Measurements from ENCODE around the gene ANKRD52.
"Not testable (repeated sequence)": the region's sequence is repeated elsewhere in the genome, so short reads cannot be mapped to it uniquely, and the experiment has no call there.

ANKRD52 gene

DNA sequence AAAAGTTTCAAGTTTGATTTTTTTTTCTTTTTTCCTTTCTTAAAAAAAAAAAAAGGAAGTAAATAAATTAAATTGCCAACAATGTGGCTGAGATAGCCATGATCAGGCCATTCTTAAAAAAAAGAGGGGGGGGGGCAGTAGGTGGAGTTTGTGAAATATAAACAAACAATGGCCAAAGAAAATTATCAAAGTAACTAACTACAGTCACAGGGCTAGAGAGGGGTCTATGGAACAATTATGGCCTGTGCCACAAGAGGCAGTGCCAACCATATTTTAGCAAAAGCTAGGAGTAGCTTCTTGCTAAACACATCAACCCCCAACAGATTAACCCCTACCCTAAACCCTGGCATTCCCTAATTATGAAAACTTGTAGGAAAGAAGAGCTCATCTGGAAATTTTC lies 52.7 kb downstream of the ANKRD52 start:
- no peak for DNase-seq

DNA sequence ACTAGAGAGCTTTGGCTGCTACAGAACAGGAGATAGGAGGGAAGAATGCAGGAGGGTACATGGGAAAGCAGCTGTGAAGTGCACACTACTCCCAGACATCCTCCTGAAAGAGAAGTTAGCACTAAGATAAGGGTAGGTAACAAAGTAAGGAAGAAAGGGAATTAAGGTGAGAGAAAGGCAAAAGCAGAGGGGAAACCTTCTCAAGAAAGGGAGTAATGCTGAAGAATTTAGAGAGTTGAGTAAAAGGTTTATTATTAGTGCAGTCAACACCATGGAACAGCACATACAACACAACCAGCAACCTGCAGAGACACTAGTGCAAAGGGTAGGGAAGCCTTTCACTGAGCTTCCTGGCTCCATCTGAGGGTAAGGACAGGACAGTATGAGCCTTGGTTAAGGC lies 53.9 kb downstream of the ANKRD52 start:
- no peak for DNase-seq

DNA sequence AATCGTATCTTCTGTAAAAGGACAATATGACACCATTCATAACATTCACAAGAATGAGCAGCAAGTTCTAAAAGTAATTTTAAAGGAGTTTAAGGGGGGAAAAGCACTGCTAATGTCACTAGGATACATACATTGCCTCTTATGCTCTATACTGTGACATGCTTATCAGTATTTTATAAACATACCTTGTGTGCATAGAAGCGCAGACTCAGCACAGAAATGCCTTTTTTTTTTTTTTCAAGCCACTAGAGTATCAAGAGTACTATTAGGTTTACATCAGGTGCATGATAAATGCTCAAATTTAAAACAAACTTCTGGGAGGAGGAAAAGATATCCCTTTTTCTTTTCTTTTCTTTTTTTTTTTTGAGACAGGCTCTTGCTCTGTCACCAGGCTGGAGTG lies 55.3 kb downstream of the ANKRD52 start:
- no peak for DNase-seq

DNA sequence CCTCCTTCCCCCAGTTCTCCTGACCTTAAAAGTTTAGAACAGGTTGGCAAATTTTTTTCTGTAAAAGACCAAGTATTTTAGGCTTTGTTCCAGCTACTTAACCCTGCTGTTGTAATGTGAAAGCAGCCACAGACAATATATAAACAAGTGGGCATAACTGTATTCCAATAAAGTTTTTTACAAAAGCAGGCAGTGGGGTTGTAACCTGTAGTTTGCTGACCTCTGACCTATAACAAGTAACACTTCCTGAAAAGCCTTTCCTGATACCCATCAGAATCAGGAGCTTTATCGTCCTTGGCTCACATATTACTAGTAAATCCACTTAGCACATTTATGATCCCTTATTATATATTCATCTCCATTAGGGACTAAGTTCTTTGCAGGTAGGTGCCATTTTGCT lies 55.8 kb downstream of the ANKRD52 start:
- no peak for DNase-seq

DNA sequence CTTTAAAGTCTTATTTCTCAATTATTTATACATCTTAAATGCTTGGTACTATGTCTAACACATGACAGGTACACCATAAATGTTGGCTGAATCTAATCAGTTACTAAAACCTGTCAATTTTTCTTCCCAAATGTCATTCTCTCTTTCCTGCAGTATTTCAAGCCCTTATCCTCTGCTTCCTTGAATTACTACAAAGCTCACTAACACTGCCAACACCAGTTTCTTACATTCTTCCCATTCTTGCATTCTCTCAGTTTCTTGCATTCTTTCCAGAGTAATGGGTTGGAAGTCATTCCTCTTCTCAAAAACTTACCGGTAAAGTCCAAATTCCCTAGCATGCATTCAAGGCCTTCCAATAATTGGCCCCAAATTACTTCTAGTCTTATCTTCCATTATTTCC lies 59.3 kb downstream of the ANKRD52 start:
- DNase-seq, result no peak

DNA sequence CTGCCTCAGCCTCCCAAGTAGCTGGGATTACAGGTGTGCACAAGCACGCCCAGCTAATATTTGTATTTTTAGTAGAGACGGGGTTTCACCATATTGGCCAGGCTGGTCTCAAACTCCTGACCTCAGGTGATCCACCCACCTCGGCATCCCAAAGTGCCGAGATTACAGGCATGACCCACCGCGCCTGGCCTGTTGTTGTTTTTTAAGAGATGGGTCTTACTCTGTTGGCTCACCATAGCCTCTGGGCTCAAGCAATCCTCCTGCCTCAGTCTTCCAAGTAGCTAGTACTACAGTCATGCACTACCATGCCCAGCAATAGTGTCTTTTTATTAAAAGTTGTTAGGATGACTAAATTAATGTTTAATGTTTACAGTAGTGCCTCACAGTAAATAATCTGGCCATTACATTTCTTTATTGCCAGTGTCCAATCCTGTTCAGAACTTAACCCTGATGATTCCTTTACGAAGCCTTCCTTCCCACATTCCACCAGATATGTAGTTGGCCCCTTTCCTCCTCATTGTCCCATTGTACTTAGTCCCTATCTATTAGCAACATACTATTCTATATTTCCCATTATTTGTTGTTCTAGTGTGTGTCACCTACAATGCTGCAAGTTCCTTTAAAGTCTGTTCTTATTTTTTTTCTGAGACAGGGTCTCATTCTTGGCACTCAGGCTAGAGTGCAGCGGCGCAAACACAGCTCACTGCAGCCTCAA lies 60.1 kb downstream of the ANKRD52 start:
- no peak for DNase-seq

DNA sequence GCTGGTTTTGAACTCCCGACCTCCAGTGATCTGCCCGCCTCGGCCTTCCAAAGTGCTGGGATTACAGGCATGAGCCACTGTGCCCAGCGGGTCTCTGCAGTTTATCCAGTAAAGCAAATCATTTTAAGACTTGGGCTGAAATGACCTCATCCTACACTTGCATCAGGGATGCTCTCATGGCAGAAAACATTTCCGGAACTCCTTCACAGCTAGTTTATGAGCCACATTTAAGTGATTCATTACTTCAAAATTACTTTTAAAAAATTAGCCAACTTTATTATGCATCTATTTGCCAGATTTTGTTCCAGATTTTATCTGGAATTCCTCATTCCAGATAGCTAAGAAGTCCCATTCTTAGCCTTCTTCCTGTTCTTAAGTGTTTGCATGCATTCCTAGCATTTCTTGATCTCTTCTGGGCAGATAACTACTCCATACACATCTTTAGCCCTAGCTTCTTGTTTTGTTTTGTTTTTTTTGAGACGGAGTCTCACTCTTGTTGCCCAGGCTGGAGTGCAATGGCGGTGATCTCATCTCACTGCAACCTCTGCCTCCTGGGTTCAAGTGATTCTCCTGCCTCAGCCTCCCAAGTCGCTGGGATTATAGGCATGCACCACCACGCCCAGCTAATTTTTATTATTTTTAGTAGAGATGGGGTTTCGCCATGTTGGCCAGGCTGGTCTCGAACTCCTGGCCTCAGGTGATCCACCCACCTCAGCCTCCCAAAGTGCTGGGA lies 61.2 kb downstream of the ANKRD52 start:
- not testable (repeated sequence) for DNase-seq

DNA sequence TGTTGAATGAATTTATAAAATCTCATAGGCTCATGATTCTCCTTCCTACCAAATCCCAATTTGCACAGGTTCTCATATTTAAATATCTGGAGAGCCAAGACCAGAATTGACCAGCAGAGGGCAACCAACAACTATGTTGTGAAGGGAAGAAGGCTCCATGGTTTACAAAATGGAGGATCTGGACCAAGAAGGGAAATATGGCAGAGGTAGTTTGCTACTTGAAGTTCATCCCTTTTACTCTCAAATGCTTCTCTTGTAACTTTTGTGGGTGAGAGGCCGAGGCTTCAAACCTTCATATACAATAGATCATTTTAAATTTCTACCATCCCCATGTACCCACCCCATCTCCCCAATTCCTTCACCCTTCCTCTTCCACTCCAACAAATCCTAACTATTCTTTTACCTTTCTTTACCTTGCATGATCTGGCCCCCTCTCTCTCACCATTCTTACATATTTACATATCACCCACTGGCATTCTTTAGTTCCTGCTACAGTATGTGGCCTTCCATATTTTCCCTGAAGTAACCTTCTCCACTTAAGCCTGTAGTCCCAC lies 65.1 kb downstream of the ANKRD52 start:
- DNase-seq, result peak; percentile 31

DNA sequence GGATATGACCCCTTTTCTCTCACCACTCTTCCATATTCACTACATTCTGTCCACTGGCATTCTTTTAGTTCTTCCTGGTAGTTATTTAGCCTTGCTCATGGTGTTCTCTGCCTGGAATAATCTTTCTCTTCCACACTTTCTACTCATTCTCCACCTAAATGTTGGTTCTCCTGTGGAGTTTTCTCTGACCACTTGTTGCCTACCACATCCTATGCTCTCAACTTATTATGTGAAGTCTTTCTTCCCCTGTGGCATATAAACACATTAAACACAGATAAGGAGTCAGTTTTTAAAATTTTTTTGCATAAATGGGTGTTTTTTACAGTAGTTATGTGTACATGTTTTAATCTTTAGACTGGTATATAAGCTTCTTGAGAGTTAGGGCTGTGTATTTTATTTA lies 65.6 kb downstream of the ANKRD52 start:
- no peak for DNase-seq

DNA sequence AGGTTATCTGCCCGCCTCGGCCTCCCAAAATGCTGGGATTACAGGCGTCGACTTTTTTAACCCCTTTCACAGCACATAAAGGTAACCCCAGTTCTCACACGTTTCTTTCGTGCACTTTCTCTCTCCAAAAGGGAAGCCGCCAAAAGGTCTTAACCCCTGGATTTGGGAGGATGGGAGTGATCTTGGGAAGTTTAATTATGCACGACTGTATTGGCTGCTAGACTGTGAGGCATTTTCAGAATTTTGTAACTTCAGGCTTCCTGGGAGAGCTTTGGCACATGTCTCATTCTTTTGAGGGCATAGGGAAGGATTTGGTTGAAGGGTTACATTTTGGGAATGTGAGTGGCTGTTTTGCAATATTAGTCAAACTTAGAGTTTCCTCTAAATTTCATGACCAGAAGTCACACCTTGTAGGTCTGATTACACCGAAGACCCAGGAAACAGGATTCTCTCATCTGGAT lies 67.5 kb downstream of the ANKRD52 start:
- DNase-seq, result no peak

DNA sequence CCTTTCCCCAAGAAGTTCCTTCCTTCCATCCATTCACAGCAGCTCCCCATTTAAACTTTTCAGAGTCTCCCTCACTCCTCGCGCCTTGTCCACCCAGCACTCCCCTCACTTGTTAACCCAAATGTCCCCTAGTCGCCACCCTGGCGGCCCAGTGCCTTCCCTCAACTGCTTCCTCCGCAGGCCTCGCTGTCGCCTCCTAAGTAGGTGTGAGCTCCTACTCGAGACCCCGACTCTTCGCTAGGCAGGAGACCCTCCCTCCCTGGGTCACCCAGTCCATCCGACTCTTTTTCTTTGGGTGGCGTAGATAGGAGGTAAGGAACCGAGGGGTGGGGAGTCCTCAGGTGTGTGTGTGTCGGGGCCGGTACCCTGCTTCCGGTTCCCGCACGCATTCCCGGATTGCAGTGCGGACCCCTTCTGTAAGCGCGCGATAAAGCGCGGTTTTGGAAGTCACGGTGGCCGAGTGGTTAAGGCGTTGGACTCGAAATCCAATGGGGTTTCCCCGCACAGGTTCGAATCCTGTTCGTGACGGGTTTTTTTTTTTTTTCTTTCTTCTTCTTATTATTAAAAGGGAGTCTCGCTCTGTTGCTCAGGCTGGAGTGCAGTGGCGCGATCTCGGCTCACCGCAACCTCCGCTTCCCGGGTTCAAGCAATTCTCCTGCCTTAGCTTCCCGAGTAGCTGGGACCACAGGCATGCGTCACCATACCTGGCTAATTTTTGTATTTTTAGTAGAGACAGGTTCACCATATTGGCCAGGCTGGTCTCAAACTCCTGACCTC lies 68.1 kb downstream of the ANKRD52 start:
- DNase-seq, result no peak

DNA sequence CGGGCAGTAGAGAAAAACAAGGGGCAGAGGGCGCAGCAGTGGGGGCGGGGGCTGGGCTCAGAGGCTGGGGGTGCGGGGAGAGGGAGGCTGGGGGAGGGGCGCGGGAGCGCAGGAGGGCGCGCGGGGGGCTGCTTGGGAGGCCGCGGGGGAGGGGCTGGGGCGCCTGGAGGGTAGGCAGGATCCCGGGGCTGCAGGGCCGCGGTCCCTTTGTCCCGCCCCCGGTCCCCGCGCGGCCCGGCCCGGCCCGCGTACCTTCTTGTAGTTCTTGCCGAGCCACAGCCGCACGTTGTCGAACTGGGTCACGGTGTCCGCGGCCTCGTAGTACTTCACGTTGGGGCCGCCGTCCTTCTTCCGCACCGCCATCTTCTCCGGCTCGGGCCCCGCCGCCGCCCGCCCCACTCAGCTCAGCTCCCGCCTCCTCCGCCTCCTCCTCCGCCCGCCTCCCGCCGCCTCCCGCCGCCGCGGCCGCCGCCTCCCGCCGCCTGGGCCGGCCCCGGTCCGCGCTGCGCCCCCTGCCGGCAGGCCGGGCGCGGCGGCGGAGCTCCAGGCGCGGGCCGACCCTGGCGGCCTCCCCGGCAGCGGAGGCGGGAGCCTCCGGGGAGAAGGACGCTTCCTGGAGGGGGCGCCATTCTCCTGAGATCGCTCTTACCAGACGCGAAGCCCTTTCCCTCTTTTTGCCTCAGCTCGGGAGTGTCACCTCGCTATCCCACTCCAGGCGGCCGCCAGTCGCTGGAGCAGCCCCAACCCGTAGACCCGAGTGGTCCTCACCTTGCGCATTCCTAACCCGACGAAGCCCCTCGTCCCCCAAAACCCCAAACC lies 68.9 kb downstream of the ANKRD52 start, which contains the start of gene SMARCC2:
TSS of gene SMARCC2 (minus strand) at position 385 of the 819 bp plus-strand sequence. CDS start at position 363, 22 bp downstream.
- peak; percentile 17 for DNase-seq

DNA sequence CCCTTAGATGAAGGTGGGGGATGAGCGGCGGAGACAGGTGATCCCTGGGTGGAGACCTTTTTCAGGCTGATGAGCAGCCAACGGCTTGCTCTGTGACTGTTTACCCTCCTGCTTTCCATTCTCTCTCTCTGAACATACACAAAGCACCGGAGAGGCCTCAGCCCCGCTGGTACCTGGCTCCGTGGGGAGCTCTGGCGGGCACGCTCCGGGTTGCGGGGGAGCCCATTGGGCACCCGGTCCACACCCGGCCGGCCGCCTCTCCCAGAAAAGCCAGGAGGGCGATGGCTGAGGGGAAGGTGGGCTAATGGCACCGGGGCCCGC lies 69.4 kb downstream of the ANKRD52 start:
- no peak for DNase-seq

DNA sequence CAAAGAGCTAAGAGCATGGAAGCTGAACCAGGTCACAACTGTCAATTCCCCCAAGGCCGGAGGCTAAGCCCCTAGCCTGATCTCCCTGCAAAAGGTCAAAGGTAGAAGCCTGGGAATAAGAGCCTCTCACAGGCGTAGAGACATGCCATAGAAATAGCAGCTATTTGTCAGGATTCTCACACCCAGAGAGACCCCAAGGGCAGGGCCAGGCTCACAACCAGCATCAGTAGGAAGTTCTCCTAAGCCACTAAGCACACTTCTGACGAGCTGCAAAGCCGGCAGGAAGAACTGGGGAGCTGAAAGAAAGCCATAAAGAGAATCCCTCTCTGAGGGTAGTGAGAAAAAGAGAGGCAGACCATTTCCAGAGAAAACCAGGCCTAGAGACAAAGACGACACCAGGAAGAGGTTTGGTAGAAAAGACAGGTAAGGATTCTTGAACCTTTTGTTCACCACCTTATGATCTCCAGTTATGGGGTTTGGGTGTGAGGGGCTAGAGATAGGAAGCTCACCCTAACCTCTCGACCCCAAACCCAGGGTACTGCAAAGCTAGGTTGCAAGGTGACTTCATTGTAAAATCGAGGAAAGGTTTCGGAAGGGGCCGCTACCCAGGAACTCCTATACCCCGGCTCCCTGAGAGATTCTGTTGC lies 69.9 kb downstream of the ANKRD52 start:
- DNase-seq, result no peak
